ENCODE results near the gene PHKA2.

PHKA2 gene

GRCh38 chrX:18927558-18927957, 56.4 kb downstream of the PHKA2 start:
- no peaks in the 10 kb centered on the region for H3K4me1 ChIP-seq (ENCODE audit: insufficient read depth, low read length)
- no peak overlapping the region for H3K9ac ChIP-seq (ENCODE audit: low read depth, low read length)
- no peaks in the 10 kb centered on the region for H3K9me3 ChIP-seq (ENCODE audit: insufficient read depth, low read depth, low read length)
- H3K27ac ChIP-seq (ENCODE audit: low read length), result no peak overlapping the region
- H3K27me3 ChIP-seq (ENCODE audit: insufficient read depth, low read length), result no peaks in the 10 kb centered on the region
- no peak overlapping the region for H3K4me3 ChIP-seq (ENCODE audit: low read length)
- H3K36me3 ChIP-seq (ENCODE audit: insufficient read depth, low read depth, low read length), result peaks cover 26% of the 10 kb centered on the region; the same call in 1 of the 2 replicates

- H3K27ac ChIP-seq (ENCODE audit: low read length), result no peak overlapping the region
- H3K36me3 ChIP-seq (ENCODE audit: insufficient read depth, low read depth, low read length), result peaks cover 21% of the 10 kb centered on the region; the same call in 1 of the 2 replicates
- H3K27me3 ChIP-seq (ENCODE audit: insufficient read depth, low read length), result no peaks in the 10 kb centered on the region
These were observed 59.3 kb downstream of the PHKA2 start for GRCh38 chrX:18924507-18925088.

GRCh38 chrX:18920566-18920965, 63.3 kb downstream of the PHKA2 start:
- no peaks in the 10 kb centered on the region for H3K9me3 ChIP-seq (ENCODE audit: insufficient read depth, low read depth, low read length)
- no peaks in the 10 kb centered on the region for H3K27me3 ChIP-seq (ENCODE audit: insufficient read depth, low read length)
- no peak overlapping the region for H3K9ac ChIP-seq (ENCODE audit: low read depth, low read length)
- no peak overlapping the region for H3K27ac ChIP-seq (ENCODE audit: low read length)
- H3K4me1 ChIP-seq (ENCODE audit: insufficient read depth, low read length), result no peaks in the 10 kb centered on the region
- no peak overlapping the region for H3K4me3 ChIP-seq (ENCODE audit: low read length)
- peaks cover 33% of the 10 kb centered on the region; the same call in 1 of the 2 replicates for H3K36me3 ChIP-seq (ENCODE audit: insufficient read depth, low read depth, low read length)

More at GRCh38 chrX:18924507-18925088, 59.3 kb downstream of the PHKA2 start:
- Histone ChIP-seq H3K4me3 (ENCODE audit: low read length) (no peak overlapping the region), H3K4me1 (ENCODE audit: insufficient read depth, low read length) (no peaks in the 10 kb centered on the region), H3K9ac (ENCODE audit: low read depth, low read length) (no peak overlapping the region; the same call in 1 of the 2 replicates), H3K9me3 (ENCODE audit: insufficient read depth, low read depth, low read length) (no peaks in the 10 kb centered on the region)

- H3K9me3 ChIP-seq (ENCODE audit: insufficient read depth, low read depth, low read length), result no peaks in the 10 kb centered on the region
- no peaks in the 10 kb centered on the region for H3K4me1 ChIP-seq (ENCODE audit: insufficient read depth, low read length)
- no peak overlapping the region for H3K27ac ChIP-seq (ENCODE audit: low read length)
- H3K9ac ChIP-seq (ENCODE audit: low read depth, low read length), result no peak overlapping the region
- no peaks in the 10 kb centered on the region for H3K27me3 ChIP-seq (ENCODE audit: insufficient read depth, low read length)
- H3K4me3 ChIP-seq (ENCODE audit: low read length), result no peak overlapping the region
- peaks cover 31% of the 10 kb centered on the region; the same call in 1 of the 2 replicates for H3K36me3 ChIP-seq (ENCODE audit: insufficient read depth, low read depth, low read length)
These were observed 63.8 kb downstream of the PHKA2 start for GRCh38 chrX:18920079-18920478.

GRCh38 chrX:18917831-18918230, 66.1 kb downstream of the PHKA2 start:
- no peaks in the 10 kb centered on the region for H3K9me3 ChIP-seq (ENCODE audit: insufficient read depth, low read depth, low read length)
- no peak overlapping the region for H3K27ac ChIP-seq (ENCODE audit: low read length)
- H3K4me3 ChIP-seq (ENCODE audit: low read length), result no peak overlapping the region
- H3K4me1 ChIP-seq (ENCODE audit: insufficient read depth, low read length), result no peaks in the 10 kb centered on the region
- no peaks in the 10 kb centered on the region for H3K27me3 ChIP-seq (ENCODE audit: insufficient read depth, low read length)
- H3K9ac ChIP-seq (ENCODE audit: low read depth, low read length), result no peak overlapping the region
- H3K36me3 ChIP-seq (ENCODE audit: insufficient read depth, low read depth, low read length), result peaks cover 29% of the 10 kb centered on the region; the same call in 1 of the 2 replicates

- H3K9me3 ChIP-seq (ENCODE audit: insufficient read depth, low read depth, low read length), result no peaks in the 10 kb centered on the region
- no peak overlapping the region for H3K27ac ChIP-seq (ENCODE audit: low read length)
- no peak overlapping the region for H3K9ac ChIP-seq (ENCODE audit: low read depth, low read length)
- H3K4me3 ChIP-seq (ENCODE audit: low read length), result no peak overlapping the region
- no peaks in the 10 kb centered on the region for H3K4me1 ChIP-seq (ENCODE audit: insufficient read depth, low read length)
- no peaks in the 10 kb centered on the region for H3K27me3 ChIP-seq (ENCODE audit: insufficient read depth, low read length)
- peaks cover 46% of the 10 kb centered on the region; the same call in 1 of the 2 replicates for H3K36me3 ChIP-seq (ENCODE audit: insufficient read depth, low read depth, low read length)
These were observed 77.6 kb downstream of the PHKA2 start for GRCh38 chrX:18906286-18906685.

- Histone ChIP-seq H3K9ac (ENCODE audit: low read depth, low read length) (no peak overlapping the region), H3K9me3 (ENCODE audit: insufficient read depth, low read depth, low read length) (no peaks in the 10 kb centered on the region), H3K36me3 (ENCODE audit: insufficient read depth, low read depth, low read length) (peaks cover 14% of the 10 kb centered on the region; the same call in 1 of the 2 replicates), H3K27me3 (ENCODE audit: insufficient read depth, low read length) (no peaks in the 10 kb centered on the region), H3K4me3 (ENCODE audit: low read length) (no peak overlapping the region), H3K4me1 (ENCODE audit: insufficient read depth, low read length) (no peaks in the 10 kb centered on the region), H3K27ac (ENCODE audit: low read length) (no peak overlapping the region)
These were observed 83.4 kb downstream of the PHKA2 start for GRCh38 chrX:18900401-18900976.

- H3K27ac ChIP-seq (ENCODE audit: low read length), result no peak overlapping the region
- no peaks in the 10 kb centered on the region for H3K4me1 ChIP-seq (ENCODE audit: insufficient read depth, low read length)
- no peak overlapping the region for H3K9ac ChIP-seq (ENCODE audit: low read depth, low read length)
- H3K36me3 ChIP-seq (ENCODE audit: insufficient read depth, low read depth, low read length), result 0 out of 2 replicates have a peak, but pooled peaks cover 11% of the 10 kb centered on the region
- H3K27me3 ChIP-seq (ENCODE audit: insufficient read depth, low read length), result no peaks in the 10 kb centered on the region
- H3K9me3 ChIP-seq (ENCODE audit: insufficient read depth, low read depth, low read length), result no peaks in the 10 kb centered on the region
- H3K4me3 ChIP-seq (ENCODE audit: low read length), result no peak overlapping the region
These were observed 84.0 kb downstream of the PHKA2 start for GRCh38 chrX:18899796-18900380.

- no peaks in the 10 kb centered on the region for H3K4me1 ChIP-seq (ENCODE audit: insufficient read depth, low read length)
- no peak overlapping the region for H3K4me3 ChIP-seq (ENCODE audit: low read length)
- no peaks in the 10 kb centered on the region for H3K9me3 ChIP-seq (ENCODE audit: insufficient read depth, low read depth, low read length)
- H3K27me3 ChIP-seq (ENCODE audit: insufficient read depth, low read length), result no peaks in the 10 kb centered on the region
- H3K9ac ChIP-seq (ENCODE audit: low read depth, low read length), result no peak overlapping the region
- H3K27ac ChIP-seq (ENCODE audit: low read length), result no peak overlapping the region
- 0 out of 2 replicates have a peak, but pooled peaks cover 11% of the 10 kb centered on the region for H3K36me3 ChIP-seq (ENCODE audit: insufficient read depth, low read depth, low read length)
These were observed 85.4 kb downstream of the PHKA2 start for GRCh38 chrX:18898492-18898891.

- H3K36me3 ChIP-seq (ENCODE audit: insufficient read depth, low read depth, low read length), result 0 out of 2 replicates have a peak, but pooled peaks cover 14% of the 10 kb centered on the region
- H3K4me1 ChIP-seq (ENCODE audit: insufficient read depth, low read length), result no peaks in the 10 kb centered on the region
- H3K9me3 ChIP-seq (ENCODE audit: insufficient read depth, low read depth, low read length), result no peaks in the 10 kb centered on the region
- H3K27me3 ChIP-seq (ENCODE audit: insufficient read depth, low read length), result no peaks in the 10 kb centered on the region
- no peak overlapping the region for H3K27ac ChIP-seq (ENCODE audit: low read length)
- no peak overlapping the region for H3K9ac ChIP-seq (ENCODE audit: low read depth, low read length)
- no peak overlapping the region for H3K4me3 ChIP-seq (ENCODE audit: low read length)
These were observed 85.8 kb downstream of the PHKA2 start for GRCh38 chrX:18898091-18898490.

GRCh38 chrX:18897611-18898010, 86.3 kb downstream of the PHKA2 start:
- Histone ChIP-seq H3K36me3 (ENCODE audit: insufficient read depth, low read depth, low read length) (0 out of 2 replicates have a peak, but pooled peaks cover 19% of the 10 kb centered on the region), H3K9me3 (ENCODE audit: insufficient read depth, low read depth, low read length) (no peaks in the 10 kb centered on the region), H3K4me1 (ENCODE audit: insufficient read depth, low read length) (no peaks in the 10 kb centered on the region), H3K27ac (ENCODE audit: low read length) (no peak overlapping the region), H3K4me3 (ENCODE audit: low read length) (no peak overlapping the region), H3K27me3 (ENCODE audit: insufficient read depth, low read length) (no peaks in the 10 kb centered on the region), H3K9ac (ENCODE audit: low read depth, low read length) (no peak overlapping the region)

Measured in iPS-20b (cell line).